HG02981 (cell line): ENCODE data around the gene PRR33.

Experiments
- ATAC-seq: cut with Tn5 transposase; IDR thresholded peaks from one replicate; pipeline ENCODE4 v1.9.1; 2021; ENCODE audit warnings: mild to moderate bottlenecking, moderate library complexity; ENCODE audit not compliant: unreplicated experiment

Gene PRR33

DNA sequence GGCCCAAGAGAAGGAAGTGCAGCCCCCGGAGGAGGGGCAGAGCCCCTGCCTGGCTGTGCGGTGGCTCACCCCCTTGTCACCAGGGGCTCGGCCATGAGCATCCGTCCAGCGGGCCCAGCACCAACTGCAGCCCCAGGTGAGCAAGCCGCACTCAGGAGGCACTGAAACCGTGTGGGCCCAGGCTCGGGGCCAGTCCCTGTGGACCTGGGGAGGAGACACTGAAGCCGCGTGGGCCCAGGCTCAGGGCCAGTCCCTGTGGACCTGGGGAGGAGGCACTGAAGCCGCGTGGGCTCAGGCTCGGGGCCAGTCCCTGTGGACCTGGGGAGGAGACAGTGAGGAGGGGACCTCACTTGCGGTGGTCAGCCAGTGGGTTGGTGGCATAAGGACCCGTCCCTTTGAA, 24.9 kb downstream of the PRR33 start:
- no peak for ATAC-seq

DNA sequence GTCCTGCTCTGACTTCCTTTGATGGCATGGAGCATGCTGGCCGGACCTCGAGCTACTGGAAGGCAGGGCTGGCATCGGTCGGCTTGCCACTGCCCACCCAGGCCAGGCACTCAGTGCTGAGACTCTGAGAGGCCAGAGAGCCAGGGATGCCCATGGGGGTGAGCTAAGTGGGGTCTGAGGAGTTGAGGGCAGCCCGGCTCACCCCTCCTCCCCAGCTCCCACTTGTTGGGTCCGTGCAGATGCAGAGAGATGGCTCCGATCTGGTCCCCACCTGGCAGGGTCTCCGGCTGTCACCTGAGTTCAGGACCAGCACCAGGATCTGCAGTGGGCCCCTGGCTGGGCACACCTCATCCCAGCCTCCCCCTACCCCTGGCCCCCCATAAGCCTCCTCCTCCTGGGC, 25.5 kb downstream of the PRR33 start:
- no peak for ATAC-seq

GRCh38 chr11:1864831-1865665, 26.6 kb downstream of the PRR33 start:
- ATAC-seq, result no peak

GRCh38 chr11:1864231-1864630, 27.5 kb downstream of the PRR33 start:
- ATAC-seq, result no peak

DNA sequence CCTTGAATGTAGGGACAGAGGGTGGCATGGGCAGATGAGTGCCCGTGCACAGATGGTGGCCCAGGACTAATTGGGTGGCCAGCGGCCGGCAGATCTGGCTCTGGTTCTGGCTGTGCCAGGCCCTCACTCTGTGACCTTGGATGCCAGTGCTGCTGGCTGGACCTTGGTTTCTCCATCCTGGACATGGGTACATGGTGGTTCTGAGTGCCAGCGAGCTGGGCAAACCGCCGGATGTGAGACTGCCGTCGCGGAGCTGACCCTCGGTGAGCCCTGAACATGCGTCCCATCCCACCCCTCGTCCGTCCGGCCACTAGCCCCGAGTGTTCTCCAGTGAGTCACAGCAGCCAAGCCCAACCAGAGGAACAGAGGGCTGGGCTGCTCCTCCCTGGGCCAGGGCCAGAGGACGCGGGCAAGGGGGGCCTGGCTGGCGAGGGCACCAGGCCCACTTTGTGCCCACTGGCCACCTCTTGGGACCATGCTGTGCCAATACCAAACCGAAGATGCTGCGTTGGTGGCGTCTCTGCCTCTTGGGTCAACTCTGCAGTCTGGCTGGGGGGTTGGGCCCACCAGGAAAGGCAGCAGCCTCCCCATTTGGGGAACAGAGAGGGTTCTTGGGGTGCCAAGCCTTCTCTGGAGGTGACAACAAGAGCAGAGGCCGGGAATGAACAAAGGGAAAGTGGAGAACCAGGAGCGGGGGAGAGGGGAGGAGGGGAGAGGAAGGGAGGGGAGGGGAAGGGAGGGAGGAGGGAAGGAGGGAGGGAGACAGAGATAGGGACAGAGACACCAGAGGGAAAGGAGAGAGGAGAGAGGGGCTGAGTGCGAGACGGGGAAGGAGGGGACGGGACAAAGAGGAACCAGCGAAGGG, 28.1 kb downstream of the PRR33 start:
- no peak for ATAC-seq

- ATAC-seq, result no peak
Observed at GRCh38 chr11:1862588-1863351, 28.9 kb downstream of the PRR33 start.

GRCh38 chr11:1861435-1862411, 30.0 kb downstream of the PRR33 start:
- no peak for ATAC-seq

- ATAC-seq, result no peak
Observed at GRCh38 chr11:1860108-1860507, 31.6 kb downstream of the PRR33 start.

DNA sequence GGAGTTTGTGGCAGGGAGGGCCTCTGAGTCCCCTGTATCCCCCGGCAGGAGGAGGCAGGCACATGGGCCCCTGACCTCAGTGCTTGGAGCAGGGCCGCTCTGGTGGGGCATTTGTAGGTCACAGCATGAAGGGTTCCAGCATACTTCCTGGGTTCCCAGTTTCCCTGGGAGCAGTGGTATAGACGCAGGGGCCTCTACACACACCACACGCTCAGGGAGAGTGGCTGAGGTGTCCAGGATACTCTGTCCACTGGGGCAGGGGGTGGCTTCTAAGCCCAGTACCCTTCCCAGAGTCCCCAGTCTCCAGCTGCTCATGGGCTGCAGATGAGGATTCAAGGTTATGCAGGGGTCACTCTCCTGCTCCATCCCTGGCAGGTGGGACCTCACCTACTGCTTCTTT, 32.7 kb downstream of the PRR33 start:
- ATAC-seq, result no peak

- no peak for ATAC-seq
Observed at GRCh38 chr11:1858576-1858975, 33.1 kb downstream of the PRR33 start.

DNA sequence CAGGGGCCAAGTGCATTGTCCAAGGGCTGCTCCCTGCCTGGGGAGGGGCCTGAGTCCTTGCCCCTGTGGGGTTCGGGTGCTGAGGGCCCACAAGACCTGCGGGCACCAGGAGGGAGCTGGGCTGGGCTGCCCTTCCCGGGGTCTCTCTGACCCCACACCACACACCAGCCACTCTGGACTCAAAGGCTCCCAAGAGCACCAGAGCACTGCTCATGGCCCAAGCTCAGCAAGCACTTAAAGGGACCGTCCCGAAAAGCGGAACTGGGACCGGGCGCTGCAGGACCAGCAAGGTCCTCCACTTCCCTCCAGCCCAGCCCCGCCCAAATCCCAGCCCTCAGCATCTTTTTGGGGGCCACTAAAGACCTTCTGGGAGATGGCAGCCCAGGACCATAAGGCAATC, 33.5 kb downstream of the PRR33 start:
- ATAC-seq, result no peak

DNA sequence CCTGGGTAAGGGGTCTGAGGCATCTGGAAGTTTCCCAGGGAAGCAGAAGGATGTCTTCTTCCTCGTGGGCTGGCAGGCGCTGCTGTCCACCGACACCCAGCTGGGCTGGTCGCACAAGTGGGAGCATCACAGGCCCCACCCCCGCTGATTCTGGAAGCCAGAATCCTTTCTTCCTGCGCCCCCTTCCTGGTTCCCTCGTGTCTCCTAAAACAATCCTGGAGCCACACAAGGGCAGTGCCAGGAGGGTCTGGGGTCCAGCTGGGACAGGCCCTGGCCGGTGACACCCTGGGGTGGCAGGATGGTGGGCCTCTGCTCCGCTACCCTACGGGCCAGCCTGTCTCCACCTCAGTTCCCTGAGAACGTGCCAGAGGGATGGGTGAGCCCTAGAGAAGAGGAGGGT, 34.6 kb downstream of the PRR33 start:
- ATAC-seq, result no peak

DNA sequence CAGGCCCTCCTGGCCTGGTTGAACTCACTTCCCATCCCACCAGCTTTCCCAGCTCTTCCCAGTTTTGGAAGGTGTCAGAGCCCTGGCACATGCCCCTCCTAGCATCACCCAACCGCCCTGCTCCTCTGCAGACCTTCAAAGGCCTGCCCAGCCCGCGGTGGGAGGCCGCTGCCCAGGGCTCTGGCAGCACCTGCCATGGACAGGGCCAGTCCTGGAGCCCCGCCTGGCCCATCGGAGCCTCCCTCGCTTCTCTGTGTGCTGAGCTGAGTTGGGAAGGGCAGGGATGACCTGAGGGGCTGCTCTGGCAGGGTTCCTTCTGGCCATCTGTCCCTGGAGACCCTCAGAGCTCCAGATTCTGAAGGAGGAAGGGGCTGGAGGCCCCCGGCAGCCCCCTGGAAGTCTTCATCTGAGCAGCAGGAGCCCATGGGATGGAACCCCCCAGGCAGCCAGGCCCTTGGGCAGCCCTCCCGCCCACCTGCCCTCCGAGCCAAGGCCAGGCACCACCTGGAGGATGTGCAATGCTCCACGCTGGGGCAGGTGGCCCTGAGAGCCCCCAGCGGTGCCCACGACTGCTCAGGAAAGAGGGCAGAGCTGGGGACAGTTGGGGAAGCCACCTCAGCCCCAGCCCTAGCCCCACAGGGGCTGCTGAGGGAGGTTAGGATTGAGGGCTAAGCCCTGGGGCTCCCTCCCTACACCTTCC, 35.2 kb downstream of the PRR33 start:
- no peak for ATAC-seq

GRCh38 chr11:1855886-1856265, 35.8 kb downstream of the PRR33 start:
- ATAC-seq, result no peak

- ATAC-seq, result peak; percentile 34
Observed at GRCh38 chr11:1854949-1855885, 36.5 kb downstream of the PRR33 start.

GRCh38 chr11:1854132-1854948, 37.4 kb downstream of the PRR33 start:
- peak; percentile 22 for ATAC-seq

GRCh38 chr11:1853376-1854131, 38.1 kb downstream of the PRR33 start:
- no peak for ATAC-seq
